ENCODE measurements around the gene RPL28. TPM values are rescaled to one million over a fixed set of nuclear protein-coding genes. Genes with fewer than 3 reads are reported as not detected.

Gene RPL28
- total and polyA plus RNA-seq, 2 of the 13 experiments (the other 11 are each of a cell fraction or from before 2014, with no cell fraction given): 105 to 420 TPM

DNA sequence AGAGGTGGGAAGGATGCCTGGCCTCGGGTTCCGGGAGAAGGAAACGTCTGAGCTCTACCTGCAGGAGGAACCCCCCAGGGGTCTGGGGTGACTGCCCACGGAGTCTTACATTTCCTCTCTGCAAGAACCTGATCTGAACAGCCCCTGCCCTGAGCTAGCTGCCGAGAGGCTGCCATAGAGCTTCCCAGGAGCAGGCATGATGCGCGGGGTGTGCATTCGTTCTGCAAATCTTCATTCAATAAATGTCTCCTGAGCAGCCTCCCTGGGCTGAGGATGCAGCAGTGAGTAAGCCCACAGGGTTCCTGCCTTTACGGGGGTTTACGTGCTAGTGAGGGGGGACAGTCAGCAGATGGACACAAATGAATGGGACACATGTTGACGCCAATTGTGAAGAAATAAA, 58.9 kb downstream of the RPL28 start:
- 27% methylated on average over 7 of the region's 11 CpGs for WGBS (ENCODE audit: low lambda C conversion rate)
- DNase-seq (ENCODE audit: low spot score) (no peak), FAIRE-seq (no peak), ATAC-seq (no peak)
- Histone ChIP-seq H3K9ac (ENCODE audit: insufficient read depth, low read depth, low read length) (no peak overlapping the region), H3K9me3 (ENCODE audit: low read length) (no peaks in the 10 kb centered on the region), H3K27ac (ENCODE audit: extremely low read length, insufficient read depth, low read length) (no peak overlapping the region), H3K27me3 (ENCODE audit: control insufficient read depth in 1 of 2, insufficient read depth in 2 of 2, low read length in 2 of 2) (peaks cover 6 to 56% of the 10 kb centered on the region in 2 experiments; a peak in 4 of 5 replicates), H4K20me1 (ENCODE audit: insufficient read depth, low read length) (peaks cover 4% of the 10 kb centered on the region; the same call in 1 of the 2 replicates), H2AFZ (ENCODE audit: low read length) (no peak overlapping the region), H3K4me1 (ENCODE audit: insufficient read depth, low read length) (no peaks in the 10 kb centered on the region), H3K4me3 (replicated peaks in 1 of 3; ENCODE audit: insufficient read depth in 1 of 3, low read depth in 2 of 3, low read length in 3 of 3) (no peak overlapping the region), H3K79me2 (ENCODE audit: insufficient read depth, low read length) (no peaks in the 10 kb centered on the region), H3K36me3 (replicated peaks in 1 of 2; ENCODE audit: control insufficient read depth in 1 of 2, insufficient read depth in 2 of 2, low read length in 2 of 2) (no peaks in the 10 kb centered on the region), H3K4me2 (ENCODE audit: low read depth, low read length) (no peak overlapping the region)
- intact Hi-C loops (cut with micrococcal nuclease; ENCODE audit: unreplicated experiment): no loop called here
- ChIA-PET POLR2A (no interaction called here), CTCF (ENCODE audit: low intra/inter-chr PET ratio, low total read pairs) (no interaction called here)
- in situ Hi-C loops (cut with HindIII; ENCODE audit: extremely low pct_ligation_motif_present, low pct_unique_long_range_greater_than_20kb): no loop called here
- BruUV-seq (replicated peaks): no TSS peak
- no peak for TF ChIP-seq DPF2 (CRISPR knock-in tag; IDR thresholded peaks at IDR 0.05; ENCODE audit: borderline replicate concordance, low read depth)
- TF ChIP-seq, protein P1, sequence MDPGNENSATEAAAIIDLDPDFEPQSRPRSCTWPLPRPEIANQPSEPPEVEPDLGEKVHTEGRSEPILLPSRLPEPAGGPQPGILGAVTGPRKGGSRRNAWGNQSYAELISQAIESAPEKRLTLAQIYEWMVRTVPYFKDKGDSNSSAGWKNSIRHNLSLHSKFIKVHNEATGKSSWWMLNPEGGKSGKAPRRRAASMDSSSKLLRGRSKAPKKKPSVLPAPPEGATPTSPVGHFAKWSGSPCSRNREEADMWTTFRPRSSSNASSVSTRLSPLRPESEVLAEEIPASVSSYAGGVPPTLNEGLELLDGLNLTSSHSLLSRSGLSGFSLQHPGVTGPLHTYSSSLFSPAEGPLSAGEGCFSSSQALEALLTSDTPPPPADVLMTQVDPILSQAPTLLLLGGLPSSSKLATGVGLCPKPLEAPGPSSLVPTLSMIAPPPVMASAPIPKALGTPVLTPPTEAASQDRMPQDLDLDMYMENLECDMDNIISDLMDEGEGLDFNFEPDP (CRISPR knock-in tag; conservative IDR thresholded peaks at IDR 0.05): no peak
- TF ChIP-seq, protein P2, sequence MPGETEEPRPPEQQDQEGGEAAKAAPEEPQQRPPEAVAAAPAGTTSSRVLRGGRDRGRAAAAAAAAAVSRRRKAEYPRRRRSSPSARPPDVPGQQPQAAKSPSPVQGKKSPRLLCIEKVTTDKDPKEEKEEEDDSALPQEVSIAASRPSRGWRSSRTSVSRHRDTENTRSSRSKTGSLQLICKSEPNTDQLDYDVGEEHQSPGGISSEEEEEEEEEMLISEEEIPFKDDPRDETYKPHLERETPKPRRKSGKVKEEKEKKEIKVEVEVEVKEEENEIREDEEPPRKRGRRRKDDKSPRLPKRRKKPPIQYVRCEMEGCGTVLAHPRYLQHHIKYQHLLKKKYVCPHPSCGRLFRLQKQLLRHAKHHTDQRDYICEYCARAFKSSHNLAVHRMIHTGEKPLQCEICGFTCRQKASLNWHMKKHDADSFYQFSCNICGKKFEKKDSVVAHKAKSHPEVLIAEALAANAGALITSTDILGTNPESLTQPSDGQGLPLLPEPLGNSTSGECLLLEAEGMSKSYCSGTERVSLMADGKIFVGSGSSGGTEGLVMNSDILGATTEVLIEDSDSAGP (CRISPR knock-in tag; IDR thresholded peaks at IDR 0.05; ENCODE audit: borderline replicate concordance): no peak
- TF ChIP-seq NFKBIZ (CRISPR knock-in tag; IDR thresholded peaks at IDR 0.05): no peak
- TF ChIP-seq ZNF577 (CRISPR knock-in tag; IDR thresholded peaks at IDR 0.05; ENCODE audit: borderline replicate concordance, low read depth): no peak
- no peak for TF ChIP-seq ZNF878 (CRISPR knock-in tag; IDR thresholded peaks at IDR 0.05)
- no peak for TF ChIP-seq BATF2 (CRISPR knock-in tag; IDR thresholded peaks at IDR 0.05)
- TF ChIP-seq ARHGAP35 (CRISPR knock-in tag; IDR thresholded peaks at IDR 0.05; ENCODE audit: borderline replicate concordance): no peak
- no peak for TF ChIP-seq SCMH1 (CRISPR knock-in tag; IDR thresholded peaks at IDR 0.05; ENCODE audit: borderline replicate concordance)
- TF ChIP-seq RARA (CRISPR knock-in tag; IDR thresholded peaks at IDR 0.05): no peak

Data from HepG2 (cell line).